Lower leg skin (tissue), 4 donors: ENCODE data around the gene DEXI. TPM values are rescaled to one million over a fixed set of nuclear protein-coding genes. Genes with fewer than 3 reads are reported as not detected.
"Not testable (repeated sequence)": the region's sequence is repeated elsewhere in the genome, so short reads cannot be mapped to it uniquely, and the experiment has no call there.

Experiments
- DNase-seq, 2 donors: peaks; one replicate each; pipeline ENCODE4 v3.0.0-alpha.2; 2019; ENCODE audit warnings: low spot score in 2 of 2
- H3K4me3 ChIP-seq: fragments of 200-600 bp; sonication (generic); 2 replicates; pipeline ENCODE4 v1.5.1; 2017; ENCODE audit warnings: mild to moderate bottlenecking, low read depth; ENCODE audit not compliant: poor library complexity, severe bottlenecking
- POLR2A ChIP-seq, 2 donors: fragments of 450-650 bp; IDR thresholded peaks; one replicate each; pipeline ENCODE4 v1.6.1; 2016 to 2017; ENCODE audit warnings: antibody characterized with exemption in 2 of 2, mild to moderate bottlenecking in 1 of 2, moderate library complexity in 1 of 2
- WGBS, 2 donors: methylation state at CpG; one replicate each; pipeline ENCODE4 v1.1.5; 2018; 5-methylcytosine and 5-hydroxymethylcytosine counted together
- intact Hi-C: fragments of 100-400 bp; cut with DNase I; formaldehyde crosslinking; loops from one replicate; pipeline ENCODE4 v1.15.0; 2023; ENCODE audit warnings: low total_unique reads
- total RNA-seq, 4 donors: library from RNA; depleted of rRNA; stranded (reverse); fragments of >200 nt; gene quantifications; one replicate each; pipeline ENCODE4 v1.1.0, GENCODE V29; 2016
- TF ChIP-seq, protein P1 (sequence below), 3 donors: fragments of 450-650 bp; IDR thresholded peaks; one replicate each; pipeline ENCODE4 v1.5.1; 2016; ENCODE audit warnings: antibody characterized with exemption in 3 of 3, mild to moderate bottlenecking in 3 of 3, moderate library complexity in 2 of 3

The DEXI gene
- total RNA-seq, 4 donors from 2014 or later, result 38.1 to 63.6 (median 58.9) TPM

DNA sequence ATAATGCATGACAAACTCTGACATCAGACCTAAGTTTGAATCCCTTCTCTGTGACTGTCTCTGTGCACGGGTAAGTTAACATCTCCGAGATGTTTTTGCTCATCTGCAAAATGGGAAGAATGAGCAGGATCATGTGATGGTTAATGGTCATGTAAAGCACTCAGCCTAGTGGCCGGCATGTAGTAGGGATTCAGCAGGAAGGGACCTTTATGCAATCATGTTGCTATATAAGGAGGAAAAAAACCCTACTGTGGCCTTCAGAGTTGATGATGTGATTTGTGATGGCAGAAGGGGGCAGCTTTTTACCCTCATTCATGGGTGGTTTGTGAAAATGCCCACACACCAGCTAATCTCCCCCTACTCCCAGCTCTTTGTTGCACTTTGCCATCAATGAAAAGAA, 26.2 kb upstream of the DEXI start:
- intact Hi-C loops, result loop anchor here (10.0 kb wide), 2 partner anchors 426 to 746 kb away; no protein-coding TSS in a partner anchor
- no peak for DNase-seq
- H3K4me3 ChIP-seq, result no peak overlapping the region
- no peak for TF ChIP-seq POLR2A (IDR thresholded peaks at IDR 0.05)
- TF ChIP-seq, protein P1, sequence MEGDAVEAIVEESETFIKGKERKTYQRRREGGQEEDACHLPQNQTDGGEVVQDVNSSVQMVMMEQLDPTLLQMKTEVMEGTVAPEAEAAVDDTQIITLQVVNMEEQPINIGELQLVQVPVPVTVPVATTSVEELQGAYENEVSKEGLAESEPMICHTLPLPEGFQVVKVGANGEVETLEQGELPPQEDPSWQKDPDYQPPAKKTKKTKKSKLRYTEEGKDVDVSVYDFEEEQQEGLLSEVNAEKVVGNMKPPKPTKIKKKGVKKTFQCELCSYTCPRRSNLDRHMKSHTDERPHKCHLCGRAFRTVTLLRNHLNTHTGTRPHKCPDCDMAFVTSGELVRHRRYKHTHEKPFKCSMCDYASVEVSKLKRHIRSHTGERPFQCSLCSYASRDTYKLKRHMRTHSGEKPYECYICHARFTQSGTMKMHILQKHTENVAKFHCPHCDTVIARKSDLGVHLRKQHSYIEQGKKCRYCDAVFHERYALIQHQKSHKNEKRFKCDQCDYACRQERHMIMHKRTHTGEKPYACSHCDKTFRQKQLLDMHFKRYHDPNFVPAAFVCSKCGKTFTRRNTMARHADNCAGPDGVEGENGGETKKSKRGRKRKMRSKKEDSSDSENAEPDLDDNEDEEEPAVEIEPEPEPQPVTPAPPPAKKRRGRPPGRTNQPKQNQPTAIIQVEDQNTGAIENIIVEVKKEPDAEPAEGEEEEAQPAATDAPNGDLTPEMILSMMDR (IDR thresholded peaks at IDR 0.05), result no peak
- 83 to 90% methylated on average over 3 of the region's 3 CpGs for WGBS, 2 donors

- 51 to 89% methylated on average over 2 to 5 of the region's 5 CpGs for WGBS, 2 donors
- H3K4me3 ChIP-seq, result no peak overlapping the region
- no peak for TF ChIP-seq POLR2A (IDR thresholded peaks at IDR 0.05)
- TF ChIP-seq, protein P1 (IDR thresholded peaks at IDR 0.05), result no peak
- intact Hi-C loops, result loop anchor here (10.0 kb wide), 2 partner anchors 427 to 747 kb away; no protein-coding TSS in a partner anchor
- no peak for DNase-seq
These were observed 25.7 kb upstream of the DEXI start for GRCh38 chr16:10967986-10968385.

- intact Hi-C loops, result loop anchor here (10.0 kb wide), 2 partner anchors 428 to 748 kb away; no protein-coding TSS in a partner anchor
- DNase-seq, H3K4me3 ChIP-seq: not testable (repeated sequence)
- WGBS, 2 donors, result 63 to 69% methylated on average over 4 of the region's 4 CpGs
These were observed 24.3 kb upstream of the DEXI start for GRCh38 chr16:10966559-10966958.

DNA sequence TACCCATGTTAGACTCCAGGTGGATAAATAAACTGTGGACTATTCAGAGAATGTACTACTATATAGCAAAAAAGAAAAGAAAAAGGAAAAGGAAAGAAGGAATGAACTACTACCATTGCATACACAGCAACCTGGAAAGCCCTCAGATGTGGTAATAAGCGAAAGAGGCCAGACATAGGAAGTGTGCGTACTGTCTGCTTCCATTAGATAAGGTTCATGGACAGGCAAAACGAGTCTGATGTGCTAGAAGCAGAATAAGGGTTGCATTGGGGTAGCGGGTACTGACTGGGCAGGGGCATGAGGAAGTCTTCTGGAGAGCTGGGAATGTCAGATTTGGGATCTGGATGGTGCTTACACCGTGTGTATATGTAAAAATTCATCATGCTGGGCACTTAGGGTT, 23.9 kb upstream of the DEXI start:
- DNase-seq, result no peak
- TF ChIP-seq, protein P1 (IDR thresholded peaks at IDR 0.05), result no peak
- no peak for TF ChIP-seq POLR2A (IDR thresholded peaks at IDR 0.05)
- 91 to 92% methylated on average over 5 of the region's 5 CpGs for WGBS, 2 donors
- H3K4me3 ChIP-seq, result no peak overlapping the region
- intact Hi-C loops, result loop anchor here (10.0 kb wide), 2 partner anchors 429 to 749 kb away; no protein-coding TSS in a partner anchor

DNA sequence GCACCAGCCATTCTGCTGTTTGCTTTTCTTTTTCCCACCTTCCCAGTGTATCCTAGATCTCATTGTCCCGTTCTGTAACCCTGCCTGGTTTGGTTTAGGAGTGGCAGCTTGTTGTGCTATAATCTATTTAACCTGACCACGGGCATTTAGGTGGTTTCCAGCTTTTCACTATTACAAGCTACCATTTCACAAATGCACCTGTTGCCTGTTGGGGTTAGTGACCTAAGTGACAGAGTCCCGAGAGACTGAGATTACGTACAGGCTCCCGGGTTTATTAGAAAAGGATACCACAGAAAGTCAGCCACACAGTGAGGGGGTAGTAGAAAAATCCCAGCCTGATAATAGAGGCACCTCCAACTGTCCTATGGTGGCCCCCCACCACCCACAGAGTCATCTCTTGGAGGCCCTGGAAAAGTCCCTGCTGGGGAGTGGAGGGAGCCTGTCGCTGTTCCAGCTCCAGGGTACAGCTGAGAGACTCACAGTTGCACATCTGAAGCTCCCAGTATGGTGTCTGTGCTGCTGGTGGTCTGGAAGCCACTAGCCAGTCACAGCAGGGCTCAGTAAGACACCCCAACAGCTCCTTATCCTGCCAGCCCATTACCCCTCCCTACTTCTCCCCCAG, 23.3 kb upstream of the DEXI start:
- intact Hi-C loops, result loop anchor here (10.0 kb wide), 2 partner anchors 429 to 749 kb away; no protein-coding TSS in a partner anchor
- no peak overlapping the region for H3K4me3 ChIP-seq
- 87 to 90% methylated on average over 6 of the region's 6 CpGs for WGBS, 2 donors
- no peak for TF ChIP-seq POLR2A (IDR thresholded peaks at IDR 0.05)
- TF ChIP-seq, protein P1 (IDR thresholded peaks at IDR 0.05), result no peak
- no peak for DNase-seq

DNA sequence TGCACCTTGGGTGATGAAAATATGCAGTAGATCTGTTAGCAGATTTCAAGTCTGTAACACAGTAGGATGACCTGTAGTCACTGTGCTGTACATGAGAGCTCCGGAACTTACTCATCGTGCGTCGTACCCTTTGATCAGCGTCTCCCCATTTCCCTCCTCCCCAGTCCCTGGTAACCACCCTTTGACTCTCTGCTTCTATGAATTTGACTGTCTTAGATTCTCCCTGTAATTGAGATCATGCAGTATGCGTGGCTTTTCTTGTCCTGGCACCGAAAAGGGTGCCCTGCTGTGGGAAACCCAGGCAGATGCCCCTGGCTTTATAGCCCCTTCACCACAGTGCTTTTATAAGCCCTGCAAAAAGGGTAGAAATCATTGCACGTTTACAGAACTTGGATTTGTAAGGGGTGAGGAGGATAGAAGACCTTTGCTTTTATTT, 22.6 kb upstream of the DEXI start:
- intact Hi-C loops, result loop anchor here (10.0 kb wide), 2 partner anchors 430 to 750 kb away; no protein-coding TSS in a partner anchor
- no peak for DNase-seq
- TF ChIP-seq, protein P1 (IDR thresholded peaks at IDR 0.05), result no peak
- TF ChIP-seq POLR2A (IDR thresholded peaks at IDR 0.05), result no peak
- 88 to 92% methylated on average over 8 of the region's 8 CpGs for WGBS, 2 donors
- no peak overlapping the region for H3K4me3 ChIP-seq
